ENCODE measurements around the gene PRDM16.
A peak's percentile ranks its signal among the peaks of the same experiment; 100 is the strongest.

PRDM16 gene

DNA sequence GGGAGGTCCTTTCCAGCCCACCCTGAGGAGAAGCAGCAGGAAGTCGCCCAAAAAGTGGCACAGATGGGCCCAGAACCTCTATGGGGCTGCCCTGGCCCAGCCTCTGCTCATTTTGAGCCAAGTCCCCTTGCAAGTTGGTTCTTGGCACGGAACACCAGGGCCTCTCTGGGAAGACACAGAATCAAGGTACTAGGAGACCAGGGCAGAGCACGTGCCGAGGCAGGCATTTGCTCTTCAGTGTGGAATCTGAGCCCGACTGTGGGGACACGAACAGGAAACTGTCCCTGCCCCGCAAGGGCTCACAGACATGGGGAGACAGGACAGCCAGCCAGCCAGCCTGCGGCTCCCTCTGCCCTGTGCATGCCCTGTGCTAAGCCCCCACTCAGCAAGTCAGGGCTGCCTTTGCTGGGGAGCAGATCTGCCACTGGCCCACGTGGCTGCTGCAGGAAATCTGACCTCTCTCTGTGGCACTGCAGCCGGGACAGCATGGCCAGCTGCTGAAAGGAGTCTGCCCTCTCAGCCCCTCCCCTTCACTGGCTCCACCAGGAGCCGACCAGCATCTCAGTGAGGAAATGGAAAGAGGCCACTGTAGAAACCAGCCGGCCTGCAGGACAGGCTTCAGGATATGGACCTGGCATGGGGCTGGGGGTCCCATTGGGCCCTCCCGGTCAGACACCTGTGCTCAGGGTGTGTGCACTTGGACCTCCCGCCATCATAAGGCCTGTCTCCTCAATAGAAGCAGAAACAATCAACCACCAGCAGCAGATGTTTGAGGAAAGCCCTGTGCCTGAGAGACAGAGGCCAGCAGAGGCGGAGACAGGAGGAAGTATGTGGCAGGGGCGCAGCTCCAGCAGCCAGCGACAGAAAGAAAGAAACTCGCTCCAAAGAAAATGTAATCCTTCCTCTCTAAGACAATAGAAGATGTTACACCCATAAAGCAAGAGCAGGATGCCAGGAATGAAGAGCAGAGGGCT lies 389.2 kb downstream of the PRDM16 start:
- DNase-seq = no peak

- no peak for DNase-seq
Observed at GRCh38 chr1:3459051-3459908, 390.3 kb downstream of the PRDM16 start.

DNA sequence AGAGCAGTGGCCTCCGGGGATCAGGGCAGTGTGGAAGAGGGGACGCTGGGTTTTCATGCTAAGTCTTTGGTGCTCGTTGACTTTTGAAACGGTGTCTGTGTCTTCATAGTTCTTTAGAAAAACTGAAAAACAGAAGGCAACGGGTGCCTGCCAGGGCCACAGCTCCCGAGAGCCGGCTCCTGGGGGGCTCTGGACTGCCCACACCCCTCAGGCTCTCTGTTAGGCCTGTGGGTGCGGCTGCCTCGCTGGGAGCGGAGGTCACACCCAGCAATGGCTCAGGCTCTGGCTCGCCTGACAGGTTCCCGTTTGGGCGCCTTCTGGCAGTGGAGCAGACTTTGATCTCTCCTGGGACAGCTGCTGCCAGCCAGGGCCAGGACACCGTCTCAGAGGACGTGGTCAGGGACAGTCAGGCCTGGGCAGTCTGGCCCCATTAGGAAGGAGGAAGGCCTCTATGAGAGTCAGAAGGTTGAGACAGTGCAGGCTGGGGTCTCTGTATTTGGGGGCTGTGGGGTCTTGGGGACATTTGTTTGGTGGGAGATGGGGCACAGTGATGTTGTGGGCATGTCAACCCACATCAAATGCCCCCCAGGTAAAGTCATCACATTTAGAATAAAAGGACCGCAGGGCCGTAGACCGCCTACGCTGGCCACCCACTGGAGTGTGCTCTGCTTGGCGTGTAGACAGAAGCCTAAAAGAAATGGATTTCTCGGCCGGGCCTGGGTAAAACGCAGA lies 391.1 kb downstream of the PRDM16 start:
- no peak for DNase-seq

GRCh38 chr1:3460672-3461131 lies 391.7 kb downstream of the PRDM16 start:
- DNase-seq = no peak

GRCh38 chr1:3461238-3461933 lies 392.4 kb downstream of the PRDM16 start:
- no peak for DNase-seq

GRCh38 chr1:3461934-3462275 lies 392.9 kb downstream of the PRDM16 start:
- no peak for DNase-seq

- no peak for DNase-seq
Observed at GRCh38 chr1:3462356-3463012, 393.5 kb downstream of the PRDM16 start.

DNA sequence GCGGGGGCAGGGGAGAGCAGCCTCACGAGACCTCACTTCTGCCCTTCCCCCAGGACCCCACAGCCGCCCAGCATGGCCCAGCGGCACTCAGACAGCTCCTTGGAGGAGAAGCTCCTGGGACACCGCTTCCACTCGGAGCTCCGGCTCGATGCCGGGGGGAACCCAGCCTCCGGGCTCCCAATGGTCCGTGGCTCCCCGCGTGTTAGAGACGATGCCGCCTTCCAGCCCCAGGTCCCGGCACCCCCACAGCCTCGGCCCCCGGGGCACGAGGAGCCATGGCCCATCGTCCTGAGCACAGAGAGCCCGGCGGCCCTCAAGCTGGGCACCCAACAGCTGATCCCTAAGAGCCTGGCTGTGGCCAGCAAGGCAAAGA lies 394.0 kb downstream of the PRDM16 start:
- DNase-seq = no peak

GRCh38 chr1:3463408-3463863 lies 394.4 kb downstream of the PRDM16 start:
- no peak for DNase-seq

DNA sequence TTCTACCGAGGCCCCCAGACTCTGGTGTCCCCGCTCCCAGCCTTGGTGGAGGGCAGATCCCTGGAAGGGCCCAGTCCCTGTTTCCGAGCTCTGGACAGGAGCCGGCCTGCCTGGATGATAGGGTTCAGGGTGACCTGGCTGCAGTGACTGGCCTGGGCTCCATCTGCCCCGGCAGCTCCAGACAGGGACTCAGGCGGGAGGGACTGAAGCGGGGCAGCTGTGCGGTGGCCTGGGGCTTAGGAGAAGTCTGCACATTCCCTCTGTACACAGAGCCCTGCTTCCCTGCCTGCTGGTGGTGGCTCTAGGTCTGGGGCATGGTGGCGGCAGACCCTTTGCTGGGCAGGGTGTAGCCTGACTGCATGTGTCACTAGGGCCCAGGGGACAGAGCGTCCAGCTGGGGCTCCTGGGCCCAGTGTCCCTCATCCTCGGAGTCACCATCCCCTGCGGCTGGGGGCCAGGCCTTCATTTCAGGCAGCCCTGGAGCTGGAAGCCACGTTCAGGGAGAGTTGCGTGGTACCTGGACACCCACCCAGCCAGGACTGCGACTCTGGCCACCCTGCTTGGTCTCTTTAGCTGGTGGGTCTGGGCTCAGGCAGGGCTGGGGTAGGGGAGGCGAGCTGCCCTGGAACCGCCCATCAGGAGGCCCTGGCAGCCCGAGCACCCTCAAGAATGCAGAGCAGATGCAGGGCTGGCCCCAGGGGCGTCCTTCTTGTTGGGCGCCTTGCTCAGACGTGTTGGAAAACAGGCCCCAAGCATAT lies 395.1 kb downstream of the PRDM16 start:
- DNase-seq = peak; percentile 9

- peak; percentile 11 for DNase-seq
Observed at GRCh38 chr1:3464649-3465025, 395.6 kb downstream of the PRDM16 start.

GRCh38 chr1:3465091-3465934 lies 396.3 kb downstream of the PRDM16 start:
- DNase-seq = peak; percentile 11

GRCh38 chr1:3465935-3466321 lies 396.9 kb downstream of the PRDM16 start:
- peak; percentile 8 for DNase-seq

DNA sequence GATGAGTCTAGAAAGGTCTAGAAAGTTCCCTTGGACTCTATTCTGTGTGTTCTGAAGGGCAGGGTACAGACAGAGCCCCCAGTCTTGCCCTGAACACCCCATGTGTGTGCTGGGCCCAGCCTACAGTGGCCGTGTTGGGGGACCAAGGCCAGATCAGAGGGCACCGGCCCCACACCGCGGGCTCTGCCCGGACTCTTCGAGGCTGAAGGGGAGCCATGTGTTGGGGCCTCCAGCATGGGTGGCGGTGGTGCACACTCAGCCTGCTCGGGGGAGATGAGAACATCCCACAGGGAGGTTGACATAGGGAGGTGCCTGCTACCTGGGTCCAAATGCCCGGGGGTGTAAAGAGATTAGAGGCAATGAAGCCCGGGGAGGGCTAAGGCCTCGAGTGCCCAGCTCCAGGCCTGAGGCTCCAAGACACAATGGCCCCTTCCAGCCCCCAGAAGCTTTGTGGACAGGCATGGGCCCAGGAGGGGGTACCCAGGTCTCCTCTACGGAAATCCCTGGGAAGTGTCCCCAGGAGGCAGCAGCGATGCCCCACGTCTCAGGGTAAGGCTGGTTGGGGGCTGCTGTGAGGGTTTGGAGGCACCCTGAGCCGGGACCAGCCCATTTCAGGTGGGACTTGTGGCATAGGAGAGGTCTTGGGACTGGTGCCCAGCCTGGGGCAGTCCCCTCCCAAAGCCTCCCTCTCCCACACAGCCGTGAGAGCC lies 397.5 kb downstream of the PRDM16 start:
- peak; percentile 7 for DNase-seq

GRCh38 chr1:3467096-3468036 lies 398.4 kb downstream of the PRDM16 start:
- peak; percentile 10 for DNase-seq

GRCh38 chr1:3468236-3469103 lies 399.5 kb downstream of the PRDM16 start:
- peak; percentile 14 for DNase-seq
